ENCODE results near the gene IGSF6.
"Not testable (repeated sequence)": the region's sequence is repeated elsewhere in the genome, so short reads cannot be mapped to it uniquely, and the experiment has no call there.

DNA sequence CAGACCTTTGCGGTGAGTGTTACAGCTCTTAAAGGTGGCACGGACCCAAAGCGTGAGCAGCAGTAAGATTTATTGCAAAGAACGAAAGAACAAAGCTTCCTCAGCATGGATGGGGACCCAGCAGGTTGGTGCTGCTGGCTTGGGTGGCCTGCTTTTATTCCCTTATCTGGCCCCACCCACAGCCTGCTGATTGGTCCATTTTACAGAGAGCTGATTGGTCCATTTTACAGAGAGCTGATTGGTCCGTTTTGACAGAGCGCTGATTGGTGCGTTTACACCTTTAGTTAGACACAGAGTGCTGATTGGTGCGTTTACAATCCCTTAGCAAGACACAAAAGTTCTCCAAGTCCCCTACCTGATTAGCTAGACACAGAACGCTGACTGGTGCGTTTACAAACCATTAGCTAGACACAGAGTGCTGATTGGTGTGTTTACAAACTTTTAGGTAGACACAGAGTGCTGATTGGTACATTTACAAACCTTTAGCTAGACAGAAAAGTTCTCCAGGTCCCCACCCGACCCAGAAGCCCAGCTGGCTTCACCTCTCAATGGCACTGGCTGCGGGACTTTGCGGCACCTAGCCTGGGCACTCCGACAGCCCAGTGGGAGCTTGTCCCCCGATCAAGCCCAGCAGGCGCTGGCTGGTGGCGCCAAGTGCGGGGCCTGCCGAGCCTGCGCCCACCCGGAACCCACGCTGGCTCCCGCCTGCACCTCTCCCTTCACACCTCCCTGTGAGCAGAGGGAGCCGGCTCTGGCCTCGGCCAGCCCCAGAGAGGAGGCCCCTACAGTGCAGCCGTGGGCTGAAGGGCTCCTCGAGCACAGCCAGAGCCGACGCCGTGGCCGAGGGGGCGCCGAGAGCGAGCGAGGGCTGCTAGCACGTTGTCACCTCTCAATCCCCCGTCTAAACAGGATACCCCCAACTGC is 22.5 kb downstream of the IGSF6 start:
- TF ChIP-seq, protein P1, sequence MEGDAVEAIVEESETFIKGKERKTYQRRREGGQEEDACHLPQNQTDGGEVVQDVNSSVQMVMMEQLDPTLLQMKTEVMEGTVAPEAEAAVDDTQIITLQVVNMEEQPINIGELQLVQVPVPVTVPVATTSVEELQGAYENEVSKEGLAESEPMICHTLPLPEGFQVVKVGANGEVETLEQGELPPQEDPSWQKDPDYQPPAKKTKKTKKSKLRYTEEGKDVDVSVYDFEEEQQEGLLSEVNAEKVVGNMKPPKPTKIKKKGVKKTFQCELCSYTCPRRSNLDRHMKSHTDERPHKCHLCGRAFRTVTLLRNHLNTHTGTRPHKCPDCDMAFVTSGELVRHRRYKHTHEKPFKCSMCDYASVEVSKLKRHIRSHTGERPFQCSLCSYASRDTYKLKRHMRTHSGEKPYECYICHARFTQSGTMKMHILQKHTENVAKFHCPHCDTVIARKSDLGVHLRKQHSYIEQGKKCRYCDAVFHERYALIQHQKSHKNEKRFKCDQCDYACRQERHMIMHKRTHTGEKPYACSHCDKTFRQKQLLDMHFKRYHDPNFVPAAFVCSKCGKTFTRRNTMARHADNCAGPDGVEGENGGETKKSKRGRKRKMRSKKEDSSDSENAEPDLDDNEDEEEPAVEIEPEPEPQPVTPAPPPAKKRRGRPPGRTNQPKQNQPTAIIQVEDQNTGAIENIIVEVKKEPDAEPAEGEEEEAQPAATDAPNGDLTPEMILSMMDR (IDR thresholded peaks at IDR 0.05): not testable (repeated sequence)
- not testable (repeated sequence) for TF ChIP-seq EZH2 (IDR thresholded peaks at IDR 0.05; ENCODE audit: borderline replicate concordance, insufficient read depth, low read depth, low read length, poor library complexity, severe bottlenecking)

All from B cell (primary cell).